Thymus (tissue), 11 donors: Measurements from ENCODE around the gene PGA3. TPM values are rescaled to one million over a fixed set of nuclear protein-coding genes. Genes with fewer than 3 reads are reported as not detected.
"Not testable (repeated sequence)": the region's sequence is repeated elsewhere in the genome, so short reads cannot be mapped to it uniquely, and the experiment has no call there.

Experiments used
- DNase-seq, 9 donors: peaks; one replicate each; pipeline ENCODE4 v3.0.0-alpha.2; 2013; ENCODE audit warnings: low spot score in 9 of 9, low read depth in 6 of 9, missing footprints in 1 of 9
- H3K27ac ChIP-seq, 2 donors: one replicate each; pipeline ENCODE4 v1.5.1; 2013; ENCODE audit warnings: control low read depth in 1 of 2, low read depth in 1 of 2, low read length in 1 of 2, mild to moderate bottlenecking in 1 of 2, moderate library complexity in 1 of 2
- H3K27me3 ChIP-seq, 2 donors: one replicate each; pipeline ENCODE4 v1.5.1; 2013; ENCODE audit warnings: low read length in 1 of 2; ENCODE audit not compliant: control insufficient read depth in 2 of 2, insufficient read depth in 1 of 2
- H3K36me3 ChIP-seq, 2 donors: one replicate each; pipeline ENCODE4 v1.5.1; 2013; ENCODE audit warnings: low read length in 1 of 2, mild to moderate bottlenecking in 1 of 2, moderate library complexity in 1 of 2; ENCODE audit not compliant: control insufficient read depth in 2 of 2, insufficient read depth in 2 of 2
- H3K4me1 ChIP-seq, 2 donors: one replicate each; pipeline ENCODE4 v1.5.1; 2013; ENCODE audit warnings: low read length in 2 of 2; ENCODE audit not compliant: control insufficient read depth in 2 of 2, insufficient read depth in 2 of 2
- H3K4me3 ChIP-seq, 2 donors: one replicate each; pipeline ENCODE4 v1.5.1; 2013; ENCODE audit warnings: low read length in 2 of 2, control low read depth in 1 of 2, mild to moderate bottlenecking in 1 of 2
- H3K9me3 ChIP-seq, 2 donors: one replicate each; pipeline ENCODE4 v1.5.1; 2013; ENCODE audit warnings: low read length in 1 of 2, mild to moderate bottlenecking in 1 of 2; ENCODE audit not compliant: control insufficient read depth in 2 of 2, insufficient read depth in 1 of 2
- WGBS: extraction: QIAGEN DNeasy Blood & Tissue Kit; methylation state at CpG from one replicate; pipeline ENCODE4 v1.1.7; 2013; 5-methylcytosine and 5-hydroxymethylcytosine counted together
- polyA plus RNA-seq: library from polyadenylated mRNA; stranded (reverse); fragments of 200-250 nt; gene quantifications from one replicate; pipeline ENCODE4 v1.2.3, GENCODE V29; 2013
- total RNA-seq: library from RNA; stranded (reverse); fragments of 120-200 nt; gene quantifications from one replicate; pipeline ENCODE4 v1.2.4, GENCODE V29; 2013
- donor health status: healthy.

Gene PGA3
- total and polyA plus RNA-seq, 2 donors = 0.80 to 1.3 TPM

GRCh38 chr11:61194981-61195695, 8.2 kb upstream of the PGA3 start:
- Histone ChIP-seq H3K36me3 (no peaks in the 10 kb centered on the region), H3K4me1 (no peaks in the 10 kb centered on the region), H3K27ac (no peak overlapping the region), H3K9me3 (peaks cover 0 to 3% of the 10 kb centered on the region in 2 donors), H3K4me3 (no peak overlapping the region), H3K27me3 (peaks cover 0 to 7% of the 10 kb centered on the region in 2 donors)
- DNase-seq = no peak
- 90% methylated on average over 7 of the region's 7 CpGs for WGBS

GRCh38 chr11:61195719-61196118, 7.6 kb upstream of the PGA3 start:
- 94% methylated on average over 7 of the region's 7 CpGs for WGBS
- H3K4me3 ChIP-seq = no peak overlapping the region
- no peaks in the 10 kb centered on the region for H3K4me1 ChIP-seq
- H3K9me3 ChIP-seq = peaks cover 0 to 3% of the 10 kb centered on the region in 2 donors
- peaks cover 0 to 7% of the 10 kb centered on the region in 2 donors for H3K27me3 ChIP-seq
- H3K36me3 ChIP-seq = no peaks in the 10 kb centered on the region
- DNase-seq = no peak
- H3K27ac ChIP-seq = no peak overlapping the region

GRCh38 chr11:61198361-61198760, 5.0 kb upstream of the PGA3 start:
- Histone ChIP-seq H3K4me3 (no peak overlapping the region), H3K27me3 (peaks cover 0 to 19% of the 10 kb centered on the region in 2 donors), H3K4me1 (no peaks in the 10 kb centered on the region), H3K36me3 (no peaks in the 10 kb centered on the region), H3K27ac (no peak overlapping the region), H3K9me3 (peaks cover 0 to 3% of the 10 kb centered on the region in 2 donors)
- WGBS = 93% methylated on average over 6 of the region's 6 CpGs
- no peak for DNase-seq

- peaks cover 0 to 3% of the 10 kb centered on the region in 2 donors for H3K9me3 ChIP-seq
- 95% methylated on average over 4 of the region's 4 CpGs for WGBS
- H3K4me3 ChIP-seq = no peak overlapping the region
- no peak overlapping the region for H3K27ac ChIP-seq
- H3K4me1 ChIP-seq = no peaks in the 10 kb centered on the region
- no peak for DNase-seq
- no peaks in the 10 kb centered on the region for H3K36me3 ChIP-seq
- peaks cover 0 to 14% of the 10 kb centered on the region in 2 donors for H3K27me3 ChIP-seq
Measured at GRCh38 chr11:61198948-61199523, 4.3 kb upstream of the PGA3 start.

- peaks cover 0 to 17% of the 10 kb centered on the region in 2 donors for H3K27me3 ChIP-seq
- peaks cover 0 to 3% of the 10 kb centered on the region in 2 donors for H3K9me3 ChIP-seq
- no peak overlapping the region for H3K4me3 ChIP-seq
- 98% methylated on average over 14 of the region's 14 CpGs for WGBS
- no peaks in the 10 kb centered on the region for H3K4me1 ChIP-seq
- no peak overlapping the region for H3K27ac ChIP-seq
- no peaks in the 10 kb centered on the region for H3K36me3 ChIP-seq
- no peak for DNase-seq
Measured at GRCh38 chr11:61201476-61201875, 1.8 kb upstream of the PGA3 start.

- H3K27me3 ChIP-seq = peaks cover 0 to 17% of the 10 kb centered on the region in 2 donors
- not testable (repeated sequence) for H3K4me1 ChIP-seq, H3K36me3 ChIP-seq, H3K9me3 ChIP-seq, DNase-seq, H3K4me3 ChIP-seq, H3K27ac ChIP-seq
- WGBS = 51% methylated on average over 3 of the region's 5 CpGs
Measured at GRCh38 chr11:61203873-61204272, 558 bp downstream of the PGA3 start.

GRCh38 chr11:61204502-61205059, 1.3 kb downstream of the PGA3 start:
- WGBS = 91% methylated on average over 14 of the region's 14 CpGs
- H3K4me3 ChIP-seq, H3K4me1 ChIP-seq, H3K9me3 ChIP-seq, DNase-seq, H3K36me3 ChIP-seq, H3K27ac ChIP-seq: not testable (repeated sequence)
- H3K27me3 ChIP-seq = peaks cover 0 to 17% of the 10 kb centered on the region in 2 donors

GRCh38 chr11:61207636-61208310, 4.5 kb downstream of the PGA3 start:
- H3K36me3 ChIP-seq, DNase-seq, H3K9me3 ChIP-seq, H3K27ac ChIP-seq, H3K4me3 ChIP-seq, H3K4me1 ChIP-seq: not testable (repeated sequence)
- WGBS = no CpG with 5 or more reads among the region's 9 CpGs
- H3K27me3 ChIP-seq = peaks cover 0 to 11% of the 10 kb centered on the region in 2 donors

GRCh38 chr11:61210629-61211028, 7.3 kb downstream of the PGA3 start:
- not testable (repeated sequence) for DNase-seq, H3K4me1 ChIP-seq, H3K4me3 ChIP-seq, H3K27me3 ChIP-seq, H3K27ac ChIP-seq, H3K36me3 ChIP-seq, H3K9me3 ChIP-seq
- no CpG with 5 or more reads among the region's 6 CpGs for WGBS
